Astrocyte (in vitro differentiated cells and primary cell): Measurements from ENCODE around the gene WIZ. TPM values are rescaled to one million over a fixed set of nuclear protein-coding genes. Genes with fewer than 3 reads are reported as not detected.
"Not testable (repeated sequence)": the region's sequence is repeated elsewhere in the genome, so short reads cannot be mapped to it uniquely, and the experiment has no call there.

Source experiments
- DNase-seq: peaks from one replicate; pipeline ENCODE4 v3.0.0-alpha.2; 2010; ENCODE audit warnings: low read depth
- FAIRE-seq: peaks from 2 replicates; lab custom pipeline; 2011; peaks lifted over from hg19 to GRCh38; lab: Jason Lieb, UNC
- H2AFZ ChIP-seq: 2 replicates; pipeline ENCODE4 v1.6.0; 2012; ENCODE audit warnings: low read depth, low read length, inconsistent platforms
- H3K27ac ChIP-seq: 2 replicates; pipeline ENCODE4 v1.5.1; 2011; ENCODE audit warnings: low read depth, low read length, inconsistent platforms
- H3K27me3 ChIP-seq: 2 replicates; pipeline ENCODE4 v1.6.0; 2011; ENCODE audit warnings: low read length, inconsistent platforms; ENCODE audit not compliant: insufficient read depth
- H3K36me3 ChIP-seq: 2 replicates; pipeline ENCODE4 v1.5.1; 2011; ENCODE audit warnings: low read length, inconsistent platforms; ENCODE audit not compliant: insufficient read depth
- H3K4me1 ChIP-seq: 2 replicates; pipeline ENCODE4 v1.5.1; 2011; ENCODE audit warnings: low read length, inconsistent platforms; ENCODE audit not compliant: insufficient read depth
- H3K4me2 ChIP-seq: 2 replicates; pipeline ENCODE4 v1.6.0; 2012; ENCODE audit warnings: low read length, inconsistent platforms
- H3K4me3 ChIP-seq: 2 replicates; pipeline ENCODE4 v1.5.1; 2011; ENCODE audit warnings: low read depth, mild to moderate bottlenecking, low read length, inconsistent platforms; ENCODE audit not compliant: insufficient read depth
- H3K79me2 ChIP-seq: 2 replicates; pipeline ENCODE4 v1.6.0; 2012; ENCODE audit warnings: mild to moderate bottlenecking, low read length, inconsistent platforms; ENCODE audit not compliant: insufficient read depth
- H3K9ac ChIP-seq: 2 replicates; pipeline ENCODE4 v1.6.0; 2012; ENCODE audit warnings: mild to moderate bottlenecking, low read length, inconsistent platforms
- H3K9me3 ChIP-seq: 2 replicates; pipeline ENCODE4 v1.5.1; 2012; ENCODE audit warnings: low read depth, mild to moderate bottlenecking, low read length, inconsistent platforms; ENCODE audit not compliant: insufficient read depth
- H4K20me1 ChIP-seq: 2 replicates; pipeline ENCODE4 v1.6.0; 2012; ENCODE audit warnings: low read length, inconsistent platforms; ENCODE audit not compliant: insufficient read depth
- H3K27ac Mint-ChIP-seq: one replicate; pipeline ENCODE4 v1.8.0; 2021; ENCODE audit warnings: mild to moderate bottlenecking, mixed read lengths; ENCODE audit not compliant: unreplicated experiment
- H3K27me3 Mint-ChIP-seq: one replicate; pipeline ENCODE4 v1.8.0; 2021; ENCODE audit warnings: low read depth, mixed read lengths; ENCODE audit not compliant: unreplicated experiment
- H3K36me3 Mint-ChIP-seq: one replicate; pipeline ENCODE4 v1.8.0; 2021; ENCODE audit warnings: low read depth, mixed read lengths; ENCODE audit not compliant: unreplicated experiment
- H3K4me1 Mint-ChIP-seq: one replicate; pipeline ENCODE4 v1.8.0; 2021; ENCODE audit warnings: low read depth, mixed read lengths; ENCODE audit not compliant: unreplicated experiment
- H3K4me3 Mint-ChIP-seq: one replicate; pipeline ENCODE4 v1.8.0; 2021; ENCODE audit warnings: mild to moderate bottlenecking, moderate library complexity, mixed read lengths; ENCODE audit not compliant: unreplicated experiment
- H3K9me3 Mint-ChIP-seq: one replicate; pipeline ENCODE4 v1.8.0; 2021; ENCODE audit warnings: mild to moderate bottlenecking, mixed read lengths; ENCODE audit not compliant: unreplicated experiment
- EZH2 ChIP-seq: IDR thresholded peaks from 2 replicates; pipeline ENCODE4 v1.6.1; 2012; ENCODE audit warnings: mild to moderate bottlenecking, low read length, inconsistent platforms; ENCODE audit not compliant: insufficient read depth
- total RNA-seq: library from RNA; stranded (reverse); gene quantifications from 2 replicates; pipeline ENCODE4 v1.2.1, GENCODE V29; 2021
- TF ChIP-seq, protein P1 (sequence below): IDR thresholded peaks from 2 replicates; pipeline ENCODE4 v1.5.1; 2011; ENCODE audit warnings: low read depth, mild to moderate bottlenecking, inconsistent platforms, low read length, moderate library complexity; ENCODE audit not compliant: insufficient read depth

WIZ gene
- total RNA-seq, 1 donor from 2014 or later, result 43.8 TPM

DNA sequence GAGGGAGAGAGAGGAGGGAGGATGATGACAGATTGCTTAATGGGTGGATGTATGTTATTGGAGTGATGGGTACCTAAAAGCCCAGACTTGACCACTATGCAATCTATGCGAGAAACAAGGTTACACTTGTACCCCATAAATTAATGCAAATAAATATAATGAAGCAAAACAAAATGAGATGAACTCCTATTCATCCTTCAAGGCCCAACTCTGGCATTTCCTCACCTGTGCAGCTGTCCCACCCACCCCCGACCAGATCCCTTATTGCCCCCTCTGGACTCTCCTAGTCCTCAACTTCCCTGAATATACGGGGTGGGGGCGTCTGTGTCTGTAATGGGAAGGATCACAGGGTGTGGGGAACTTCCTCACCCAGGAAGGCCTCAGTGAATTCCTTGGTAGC, 25.4 kb upstream of the WIZ start:
- H3K27ac Mint-ChIP-seq, result no peak overlapping the region
- H3K27me3 Mint-ChIP-seq, result peaks cover 14% of the 10 kb centered on the region
- no peaks in the 10 kb centered on the region for H3K4me1 Mint-ChIP-seq
- no peaks in the 10 kb centered on the region for H3K79me2 ChIP-seq
- H3K4me3 Mint-ChIP-seq, result no peak overlapping the region
- no peaks in the 10 kb centered on the region for H3K36me3 Mint-ChIP-seq
- no peak for TF ChIP-seq EZH2
- TF ChIP-seq, protein P1, sequence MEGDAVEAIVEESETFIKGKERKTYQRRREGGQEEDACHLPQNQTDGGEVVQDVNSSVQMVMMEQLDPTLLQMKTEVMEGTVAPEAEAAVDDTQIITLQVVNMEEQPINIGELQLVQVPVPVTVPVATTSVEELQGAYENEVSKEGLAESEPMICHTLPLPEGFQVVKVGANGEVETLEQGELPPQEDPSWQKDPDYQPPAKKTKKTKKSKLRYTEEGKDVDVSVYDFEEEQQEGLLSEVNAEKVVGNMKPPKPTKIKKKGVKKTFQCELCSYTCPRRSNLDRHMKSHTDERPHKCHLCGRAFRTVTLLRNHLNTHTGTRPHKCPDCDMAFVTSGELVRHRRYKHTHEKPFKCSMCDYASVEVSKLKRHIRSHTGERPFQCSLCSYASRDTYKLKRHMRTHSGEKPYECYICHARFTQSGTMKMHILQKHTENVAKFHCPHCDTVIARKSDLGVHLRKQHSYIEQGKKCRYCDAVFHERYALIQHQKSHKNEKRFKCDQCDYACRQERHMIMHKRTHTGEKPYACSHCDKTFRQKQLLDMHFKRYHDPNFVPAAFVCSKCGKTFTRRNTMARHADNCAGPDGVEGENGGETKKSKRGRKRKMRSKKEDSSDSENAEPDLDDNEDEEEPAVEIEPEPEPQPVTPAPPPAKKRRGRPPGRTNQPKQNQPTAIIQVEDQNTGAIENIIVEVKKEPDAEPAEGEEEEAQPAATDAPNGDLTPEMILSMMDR, result no peak
- no peaks in the 10 kb centered on the region for H3K9me3 ChIP-seq
- no peak for DNase-seq
- FAIRE-seq, result no peak
- peaks cover 12% of the 10 kb centered on the region for H3K9me3 Mint-ChIP-seq
- no peak overlapping the region for H2AFZ ChIP-seq
- no peaks in the 10 kb centered on the region for H4K20me1 ChIP-seq
- H3K4me1 ChIP-seq, result no peaks in the 10 kb centered on the region
- no peaks in the 10 kb centered on the region for H3K36me3 ChIP-seq
- no peak overlapping the region for H3K9ac ChIP-seq
- no peak overlapping the region for H3K27ac ChIP-seq
- no peak overlapping the region for H3K4me2 ChIP-seq
- H3K4me3 ChIP-seq, result no peak overlapping the region
- peaks cover 2% of the 10 kb centered on the region for H3K27me3 ChIP-seq

DNA sequence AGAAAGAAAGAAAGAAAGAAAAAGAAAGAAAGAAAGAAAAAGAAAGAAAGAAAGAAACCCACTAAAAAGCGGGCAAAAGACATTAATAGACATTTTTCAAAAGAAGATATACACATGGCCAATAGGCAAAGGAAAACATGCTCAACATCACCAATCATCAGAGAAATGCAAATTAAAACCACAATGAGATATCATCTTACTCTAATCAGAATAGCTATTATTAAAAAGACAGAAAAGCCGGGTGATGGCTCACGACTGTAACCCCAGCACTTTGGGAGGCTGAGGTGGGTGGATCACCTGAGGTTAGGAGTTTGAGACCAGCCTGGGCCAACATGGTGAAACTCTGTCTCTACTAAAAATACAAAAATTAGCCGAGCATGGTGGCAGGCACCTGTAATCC, 24.1 kb upstream of the WIZ start:
- not testable (repeated sequence) for H4K20me1 ChIP-seq, H3K36me3 ChIP-seq, FAIRE-seq, H3K4me3 Mint-ChIP-seq, H3K27me3 ChIP-seq, H3K9ac ChIP-seq, H3K79me2 ChIP-seq, H3K27ac Mint-ChIP-seq, H3K4me2 ChIP-seq, DNase-seq, H3K4me1 ChIP-seq, H3K27ac ChIP-seq, H2AFZ ChIP-seq, H3K36me3 Mint-ChIP-seq, H3K4me3 ChIP-seq, H3K9me3 ChIP-seq, H3K4me1 Mint-ChIP-seq
- peaks cover 24% of the 10 kb centered on the region for H3K27me3 Mint-ChIP-seq
- peaks cover 16% of the 10 kb centered on the region for H3K9me3 Mint-ChIP-seq

DNA sequence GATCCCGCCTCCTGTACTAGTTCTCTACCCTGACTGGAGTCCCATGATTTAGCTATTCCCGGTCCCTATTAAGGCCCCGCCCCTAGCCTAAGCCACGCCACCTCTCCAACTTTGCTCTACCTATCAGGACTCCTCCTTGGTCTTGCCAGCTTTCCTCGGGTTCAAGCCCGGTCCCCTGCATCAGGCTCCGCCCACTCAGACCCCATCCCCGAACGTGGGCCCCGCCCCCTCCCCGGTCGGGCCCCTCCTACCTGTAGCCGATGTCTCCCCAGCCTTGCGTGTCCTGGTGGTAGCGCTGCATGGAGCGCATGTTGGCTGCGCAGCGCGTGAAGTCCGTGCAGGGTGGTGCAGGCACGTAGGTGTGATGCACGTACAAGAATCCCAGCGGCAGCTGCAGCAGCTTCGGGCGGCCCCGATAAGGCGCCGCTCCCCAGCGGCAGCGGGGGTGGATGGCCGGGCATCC, 21.9 kb upstream of the WIZ start:
- Mint-ChIP-seq H3K27ac (no peak overlapping the region), H3K4me3 (no peak overlapping the region), H3K27me3 (peaks cover 44% of the 10 kb centered on the region), H3K4me1 (no peaks in the 10 kb centered on the region), H3K9me3 (peaks cover 19% of the 10 kb centered on the region), H3K36me3 (no peaks in the 10 kb centered on the region)
- no peak for DNase-seq
- Histone ChIP-seq H3K27me3 (peaks cover 13% of the 10 kb centered on the region), H3K4me1 (peaks cover 7% of the 10 kb centered on the region), H3K79me2 (no peaks in the 10 kb centered on the region), H3K9me3 (peaks cover 4% of the 10 kb centered on the region), H3K4me2 (no peak overlapping the region), H3K9ac (no peak overlapping the region), H3K4me3 (no peak overlapping the region), H3K27ac (no peak overlapping the region), H3K36me3 (no peaks in the 10 kb centered on the region), H4K20me1 (no peaks in the 10 kb centered on the region), H2AFZ (no peak overlapping the region)
- no peak for TF ChIP-seq EZH2
- TF ChIP-seq, protein P1, result no peak
- no peak for FAIRE-seq
